HG02610 (cell line): ENCODE data around the gene ABCA12.

ENCODE experiments used
- ATAC-seq: cut with Tn5 transposase; IDR thresholded peaks from one replicate; pipeline ENCODE4 v1.9.1; 2021; ENCODE audit warnings: mild to moderate bottlenecking, moderate library complexity; ENCODE audit not compliant: unreplicated experiment

The ABCA12 gene

DNA sequence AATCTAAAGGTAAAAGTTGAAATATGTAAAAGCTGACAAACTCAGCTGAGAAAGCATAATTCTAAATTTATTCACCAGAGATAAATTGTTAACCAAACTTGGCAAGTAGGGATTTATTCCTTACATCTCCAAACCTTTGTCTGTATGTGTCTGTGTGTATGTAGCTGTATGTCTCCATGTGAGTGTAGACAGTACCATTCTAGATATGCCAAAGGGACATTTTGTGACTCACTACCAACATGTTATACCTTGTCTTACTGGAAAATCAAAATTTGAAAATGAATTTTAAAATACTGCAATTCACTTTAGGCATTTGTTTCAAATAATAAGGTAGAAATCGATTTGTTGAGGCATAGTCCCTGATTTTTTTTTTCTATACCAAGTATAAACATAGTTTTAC lies 102.1 kb downstream of the ABCA12 start:
- ATAC-seq = no peak

GRCh38 chr2:215034154-215034553 lies 104.3 kb downstream of the ABCA12 start:
- ATAC-seq = no peak

DNA sequence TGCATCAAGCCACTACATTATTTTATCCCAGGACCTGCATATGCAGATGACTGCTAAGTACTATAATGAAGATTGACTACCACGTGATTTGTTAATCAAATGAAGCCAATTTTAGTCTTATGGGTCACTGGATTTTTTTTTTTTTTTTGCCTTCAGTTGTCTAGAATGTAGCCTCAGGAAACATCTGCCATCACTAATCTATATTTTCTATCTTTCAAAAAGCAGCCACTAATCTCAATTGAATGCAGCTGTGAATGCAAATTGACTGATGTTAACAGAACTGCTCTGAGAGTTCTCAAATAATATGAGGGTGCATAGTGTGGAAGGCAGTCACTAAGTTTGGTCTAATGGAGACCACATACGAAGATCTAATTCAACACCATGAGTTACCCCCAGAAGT lies 106.3 kb downstream of the ABCA12 start:
- no peak for ATAC-seq

- ATAC-seq = no peak
Observed at GRCh38 chr2:215031321-215031720, 107.1 kb downstream of the ABCA12 start.

DNA sequence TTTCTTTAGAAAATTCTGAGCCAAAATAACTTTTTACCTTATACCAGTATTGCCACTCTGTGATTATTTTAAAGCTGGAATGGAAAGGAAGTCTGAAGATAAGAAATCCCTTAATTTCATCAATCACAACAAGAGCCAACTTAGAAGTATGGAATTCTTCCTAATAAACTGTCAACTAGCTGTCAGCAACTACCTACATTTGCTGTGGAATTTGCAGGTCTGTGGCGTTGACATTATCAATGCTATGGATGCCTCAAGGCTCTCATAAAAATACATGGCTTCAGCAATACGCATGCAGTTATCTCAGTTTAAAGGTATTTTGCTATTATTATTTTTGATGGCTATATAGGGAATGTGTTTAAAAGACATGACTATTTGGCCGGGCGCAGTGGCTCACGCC lies 108.5 kb downstream of the ABCA12 start:
- no peak for ATAC-seq

DNA sequence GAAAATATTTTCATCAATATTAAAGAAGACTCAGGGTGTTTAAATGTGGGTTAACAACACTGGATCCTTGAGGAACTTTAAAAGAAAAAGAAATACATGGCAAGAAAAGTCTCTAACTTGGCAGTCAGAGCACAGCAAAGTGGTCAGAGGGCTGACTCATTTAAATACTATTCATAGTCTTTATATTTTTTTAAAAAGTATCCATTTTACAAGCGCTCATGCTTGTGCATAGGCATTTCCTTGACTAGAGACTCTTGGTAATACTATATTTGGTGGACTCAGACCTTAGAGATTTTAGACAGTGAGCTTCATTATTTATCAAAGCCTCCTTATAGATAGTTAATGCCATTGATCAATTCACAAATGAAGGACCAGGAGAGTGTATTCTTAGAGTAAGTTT lies 110.2 kb downstream of the ABCA12 start:
- no peak for ATAC-seq

GRCh38 chr2:215027779-215028178 lies 110.6 kb downstream of the ABCA12 start:
- no peak for ATAC-seq

DNA sequence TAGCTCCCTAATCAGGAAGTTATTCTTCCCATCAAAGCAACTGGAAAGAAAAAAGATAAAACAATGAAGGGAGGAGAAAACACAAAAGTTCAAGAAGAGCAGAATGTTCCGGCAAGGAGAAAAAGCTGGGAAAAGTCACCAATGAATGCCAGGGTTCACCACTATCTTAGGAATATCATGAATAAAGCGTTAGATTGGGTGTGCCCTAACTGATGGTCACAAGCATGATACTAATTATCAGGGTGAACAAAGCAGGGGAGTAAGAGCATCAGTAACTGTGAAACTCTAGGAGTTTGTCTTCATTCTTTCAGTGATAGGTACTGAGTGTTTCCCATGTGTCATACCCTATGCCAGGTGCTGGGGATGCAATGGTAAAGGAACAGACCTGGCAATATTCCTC lies 115.5 kb downstream of the ABCA12 start:
- no peak for ATAC-seq

GRCh38 chr2:215022418-215022817 lies 116.0 kb downstream of the ABCA12 start:
- no peak for ATAC-seq

DNA sequence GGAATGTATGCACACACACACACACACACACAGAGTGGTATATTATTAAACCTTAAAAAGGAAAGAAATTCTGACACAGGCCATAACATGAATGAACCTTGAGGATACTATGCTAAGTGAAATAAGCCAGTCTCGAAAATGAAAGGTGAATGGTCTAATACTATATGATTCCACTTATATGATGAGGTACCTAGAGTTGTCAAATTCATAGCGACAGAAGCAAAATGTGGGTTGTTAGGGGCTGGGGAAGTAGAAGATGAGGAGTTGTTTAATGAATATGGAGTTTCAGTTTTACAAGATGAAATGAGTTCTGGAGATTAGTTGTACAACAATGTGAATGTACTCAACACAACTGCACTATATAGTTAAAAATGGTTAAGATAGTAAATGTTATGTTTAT lies 118.1 kb downstream of the ABCA12 start:
- peak; percentile 60 for ATAC-seq

GRCh38 chr2:215019521-215020145 lies 118.8 kb downstream of the ABCA12 start:
- no peak for ATAC-seq

- ATAC-seq = no peak
Observed at GRCh38 chr2:215019085-215019484, 119.3 kb downstream of the ABCA12 start.

DNA sequence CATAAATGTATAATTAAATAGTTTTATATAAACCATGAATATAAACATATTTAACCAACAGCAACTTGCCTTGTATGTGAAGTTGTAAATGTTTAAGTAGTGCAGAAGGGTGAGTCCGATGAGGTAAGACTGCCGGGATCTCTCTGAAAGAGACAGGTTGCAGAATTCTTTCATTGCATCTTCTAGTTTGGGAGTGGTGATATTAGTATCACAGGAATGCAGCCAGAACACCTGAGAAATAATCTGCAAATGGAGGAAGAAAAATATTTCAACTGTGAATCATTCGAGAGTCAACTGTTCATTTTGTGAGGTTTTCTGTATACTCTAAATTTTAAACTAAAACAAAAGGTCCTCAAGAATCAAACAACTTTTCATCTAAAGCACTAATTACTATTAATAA lies 123.0 kb downstream of the ABCA12 start:
- ATAC-seq = no peak

DNA sequence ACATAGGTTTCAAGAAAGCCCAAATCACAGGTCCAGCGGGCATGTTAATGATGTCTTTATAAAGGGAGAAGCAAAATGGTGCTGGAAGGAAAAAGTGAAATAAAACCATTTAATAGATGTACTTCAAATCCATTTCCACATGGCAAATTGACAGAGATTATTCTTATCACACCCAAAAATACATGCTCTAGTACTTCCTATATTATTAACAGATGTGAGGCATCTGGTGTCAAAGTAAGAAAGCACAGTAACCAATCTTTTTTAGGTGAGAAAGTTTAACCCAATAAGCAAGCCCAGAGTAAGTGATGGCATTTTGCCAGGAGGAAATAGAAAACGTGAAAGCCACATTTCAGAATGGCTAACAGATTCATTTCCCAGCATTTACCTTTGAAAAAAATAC lies 128.0 kb downstream of the ABCA12 start:
- no peak for ATAC-seq

- no peak for ATAC-seq
Observed at GRCh38 chr2:215003001-215003400, 135.4 kb downstream of the ABCA12 start.

GRCh38 chr2:215002500-215002899 lies 135.9 kb downstream of the ABCA12 start:
- ATAC-seq = no peak

DNA sequence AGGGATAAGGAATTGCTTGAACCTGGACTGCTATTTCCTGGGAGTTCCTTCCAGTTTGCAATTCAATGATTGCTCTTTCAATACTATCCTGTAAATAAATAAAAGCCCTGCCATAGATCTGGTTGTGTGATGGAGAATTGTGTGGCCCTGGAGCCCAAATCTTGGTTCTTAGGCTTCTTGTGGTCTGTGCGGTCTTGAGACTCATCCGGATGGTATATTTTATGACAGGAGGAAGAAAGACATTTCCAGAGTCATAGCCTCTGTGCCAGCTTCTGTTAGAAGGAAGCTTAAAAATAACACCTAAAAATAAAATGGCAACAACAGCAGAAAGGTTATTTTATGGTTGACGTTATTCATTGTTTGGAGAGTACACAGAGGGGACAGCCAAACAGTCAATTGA lies 137.7 kb downstream of the ABCA12 start:
- ATAC-seq = no peak

DNA sequence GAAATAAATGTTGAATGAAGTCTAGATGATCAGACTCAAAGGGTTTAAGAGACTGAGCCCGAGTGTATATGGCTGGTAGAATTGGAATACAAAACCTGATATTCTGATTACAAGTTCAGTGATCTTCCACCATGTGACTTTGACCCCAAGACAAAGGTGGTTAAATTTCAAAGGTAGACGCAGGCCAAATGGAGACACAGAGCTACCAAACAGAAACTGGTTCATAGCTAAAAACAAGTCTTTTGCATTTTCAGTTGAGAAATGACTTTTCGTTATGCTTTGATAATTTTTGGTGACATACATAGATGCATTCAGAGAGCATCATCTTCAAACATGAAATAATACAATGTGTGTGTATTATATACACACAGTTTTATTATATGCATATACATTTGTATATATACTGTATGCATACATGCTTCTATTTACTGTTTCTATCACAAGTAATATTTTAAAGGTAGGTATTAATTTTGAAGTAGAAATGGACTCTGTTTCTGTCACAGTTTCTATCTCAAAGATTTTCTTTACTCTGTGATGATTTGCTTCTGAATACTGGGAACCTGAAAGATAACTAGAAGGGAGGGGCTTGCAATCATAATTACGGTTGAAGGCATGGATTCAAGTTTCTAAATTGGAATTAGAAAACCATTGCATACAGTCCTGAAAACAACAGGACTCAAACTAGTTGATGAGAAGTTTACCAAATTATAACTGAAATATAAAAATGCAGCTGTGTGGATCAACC lies 142.3 kb downstream of the ABCA12 start:
- peak; percentile 92 for ATAC-seq

DNA sequence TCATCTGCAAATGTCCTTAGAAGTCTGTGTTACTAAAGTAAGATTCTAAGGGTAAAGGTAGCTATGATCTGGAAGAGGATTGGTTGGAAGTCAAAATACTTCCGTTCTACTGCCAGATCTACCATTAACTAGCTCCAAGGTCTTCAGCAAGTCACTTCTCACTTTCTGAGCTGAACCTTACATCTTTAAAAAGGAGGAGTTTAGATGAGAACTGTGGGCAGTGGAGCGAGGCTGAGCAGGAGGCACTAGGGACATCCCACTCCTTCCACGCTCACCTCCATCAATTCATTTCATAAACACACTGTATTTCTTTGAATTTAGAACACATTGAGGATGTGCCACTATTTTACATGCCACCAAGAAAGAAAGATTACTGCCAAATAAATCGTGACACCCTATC lies 143.0 kb downstream of the ABCA12 start:
- ATAC-seq = peak; percentile 22

- ATAC-seq = no peak
Observed at GRCh38 chr2:214992911-214993310, 145.5 kb downstream of the ABCA12 start.

DNA sequence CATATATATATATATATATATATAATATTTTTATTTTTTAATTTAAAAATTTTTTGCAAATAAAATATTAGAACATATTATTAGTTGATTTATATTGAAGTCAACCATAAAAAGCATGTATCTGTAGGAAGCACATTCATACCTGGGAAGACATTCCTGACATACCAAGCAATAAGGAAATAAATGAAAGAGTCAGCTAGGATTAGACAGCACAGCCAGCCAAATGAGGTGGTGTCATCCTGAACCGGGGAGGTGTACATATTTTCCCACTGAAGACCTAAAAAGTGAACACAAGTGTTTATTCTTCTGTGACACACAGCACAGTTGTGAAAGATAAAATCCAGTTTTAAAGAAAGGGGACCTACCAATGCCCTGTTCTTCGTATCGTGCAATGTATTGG lies 149.2 kb downstream of the ABCA12 start:
- no peak for ATAC-seq

- ATAC-seq = no peak
Observed at GRCh38 chr2:214987261-214987660, 151.2 kb downstream of the ABCA12 start.

DNA sequence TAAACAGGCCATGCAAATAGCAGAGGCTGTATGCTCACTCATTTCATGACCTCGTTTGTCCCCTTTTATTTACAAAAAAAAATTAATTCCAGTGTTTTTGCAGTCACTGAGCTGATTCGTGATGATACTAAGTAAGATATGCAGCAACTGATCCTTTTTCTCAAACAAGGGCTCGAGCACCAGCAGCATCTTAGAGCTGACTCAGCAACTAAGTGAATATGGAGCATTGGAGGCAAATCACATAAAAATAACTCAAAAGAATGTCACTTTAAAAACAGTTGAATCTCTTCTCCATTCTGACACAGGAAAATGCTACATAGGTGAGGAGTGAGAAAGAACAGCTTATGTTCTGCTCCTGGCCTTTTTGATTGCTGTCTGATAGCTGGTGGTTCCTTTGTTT lies 152.8 kb downstream of the ABCA12 start:
- ATAC-seq = no peak
